ENCODE results near the gene MAGI2.
"Not testable (repeated sequence)": the region's sequence is repeated elsewhere in the genome, so short reads cannot be mapped to it uniquely, and the experiment has no call there.

The MAGI2 gene

DNA sequence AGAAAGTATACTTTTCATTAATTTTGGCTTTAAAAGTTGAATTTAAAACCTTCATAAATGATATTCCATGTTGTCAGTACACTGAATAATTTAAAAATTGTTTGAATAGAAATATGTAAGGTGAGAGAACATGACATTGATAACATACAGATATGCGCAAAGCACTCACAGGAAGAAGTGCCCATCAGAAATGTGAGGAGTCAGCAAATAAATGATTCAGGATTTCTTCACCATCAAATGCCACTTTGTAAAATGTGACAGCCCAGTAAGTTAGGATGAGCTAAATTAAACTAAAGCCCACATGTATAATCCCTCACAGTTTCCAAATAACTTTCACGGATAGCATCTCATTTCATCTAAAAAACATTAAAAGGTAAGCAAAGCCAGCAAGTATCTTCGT, 417.6 kb downstream of the MAGI2 start:
- DNase-seq, result no peak

DNA sequence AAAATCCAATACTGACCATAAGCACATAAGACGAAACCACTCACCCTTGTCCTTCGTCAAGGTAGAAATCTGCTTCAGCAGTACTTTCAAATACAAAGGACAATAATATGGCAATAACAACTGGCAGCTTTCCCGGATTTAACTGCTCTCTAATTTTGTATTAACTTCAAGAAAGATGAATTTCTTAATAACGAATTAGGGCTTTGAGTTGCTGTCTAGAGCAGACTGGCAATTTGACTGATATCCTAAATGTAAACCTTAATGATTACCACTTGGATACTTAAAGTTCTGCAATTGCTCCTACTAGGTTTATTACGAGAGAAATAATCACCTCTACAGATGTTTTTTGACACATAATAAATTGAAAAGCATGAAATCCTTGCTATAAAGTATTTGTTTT, 418.7 kb downstream of the MAGI2 start:
- no peak for DNase-seq

DNA sequence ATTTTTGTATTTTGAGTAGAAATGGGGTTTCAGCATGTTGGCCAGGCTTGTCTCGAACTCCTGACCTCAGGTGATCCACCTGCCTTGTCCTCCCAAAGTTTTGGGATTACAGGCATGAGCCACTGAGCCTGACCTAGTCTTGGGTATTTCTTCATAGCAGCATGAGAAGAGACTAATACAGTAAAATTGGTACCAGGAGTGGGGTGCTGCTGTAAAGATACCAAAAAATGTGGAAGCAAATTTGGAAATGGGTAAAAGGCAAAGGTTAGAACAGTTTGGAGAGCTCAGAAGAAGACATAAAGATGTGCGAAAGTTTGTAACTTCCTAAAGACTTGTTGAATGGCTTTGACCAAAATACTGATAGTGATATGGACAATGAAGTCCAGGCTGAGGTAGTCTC, 433.8 kb downstream of the MAGI2 start:
- DNase-seq, result not testable (repeated sequence)

DNA sequence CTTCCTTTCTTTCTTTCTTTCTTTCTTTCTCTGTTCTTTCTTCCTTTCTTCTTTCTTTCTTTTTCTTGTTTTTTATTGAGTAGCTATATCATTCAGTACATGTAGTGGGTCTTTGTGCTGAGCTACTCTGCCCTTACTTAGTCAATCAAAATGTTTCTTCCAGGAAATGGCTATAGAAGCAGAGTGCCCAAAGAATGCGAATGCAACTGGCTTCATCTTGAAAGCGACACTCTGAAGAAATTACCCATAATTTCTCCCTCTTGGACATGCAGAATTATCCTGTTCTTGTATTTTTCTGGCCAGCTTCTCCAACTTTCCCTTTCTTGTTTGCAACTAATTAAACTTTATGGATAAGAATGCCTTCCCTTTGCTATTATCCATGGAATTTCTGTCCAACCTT, 441.5 kb downstream of the MAGI2 start:
- DNase-seq, result no peak

DNA sequence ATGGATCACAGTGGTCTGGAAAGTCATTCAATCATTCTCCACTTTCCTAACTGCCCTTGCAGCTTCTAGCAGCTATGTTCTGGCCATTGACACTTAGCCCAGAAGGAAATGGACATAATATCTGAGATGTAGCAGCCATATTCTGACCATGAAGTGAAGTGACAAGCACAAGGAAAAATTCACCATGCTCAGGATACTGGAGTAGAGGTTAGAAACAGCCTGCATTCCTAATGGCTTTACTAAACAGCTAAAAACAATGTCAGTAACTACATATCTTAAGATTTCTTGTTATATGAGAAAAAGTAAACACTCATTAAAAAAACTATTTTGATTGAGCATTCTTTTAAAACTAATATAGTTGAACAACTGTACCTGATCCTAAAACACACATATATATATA, 443.8 kb downstream of the MAGI2 start:
- DNase-seq, result no peak

DNA sequence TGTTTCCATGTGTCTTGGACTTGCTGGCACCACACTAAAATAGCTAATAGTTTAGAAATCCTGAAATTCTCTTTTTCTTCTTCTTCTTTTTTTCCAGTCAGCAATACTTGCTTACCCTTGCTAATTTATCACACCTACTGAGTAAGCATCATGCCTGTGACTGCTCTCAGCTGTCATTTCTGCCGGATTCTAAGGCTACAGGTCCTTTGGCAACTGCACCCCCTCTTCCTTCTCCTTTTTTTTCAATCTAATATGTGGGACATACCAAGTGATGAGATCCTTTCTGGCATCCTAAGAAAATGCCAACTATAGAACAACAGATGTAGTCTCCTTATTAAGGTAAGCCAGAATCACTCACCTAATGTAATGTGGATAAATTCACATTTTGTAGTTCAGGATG, 444.7 kb downstream of the MAGI2 start:
- DNase-seq, result no peak

DNA sequence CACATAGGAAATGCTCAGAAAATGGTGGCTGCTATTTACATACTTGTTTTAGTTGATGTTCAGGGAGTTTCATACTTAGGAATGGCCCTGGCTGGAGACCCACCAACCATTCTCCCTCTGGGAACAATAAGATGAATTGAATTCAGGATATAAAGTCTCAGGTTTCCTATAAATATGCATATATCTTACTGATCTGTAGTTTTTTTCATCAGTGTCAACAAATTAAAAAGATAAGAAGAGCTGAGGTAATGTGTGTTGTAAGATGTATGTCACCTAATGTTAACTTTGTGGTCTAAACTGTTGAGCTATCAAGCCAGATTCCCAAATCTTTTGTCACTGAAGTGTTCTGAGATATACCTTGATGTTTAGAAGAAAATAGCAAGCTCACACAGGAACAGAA, 457.5 kb downstream of the MAGI2 start:
- no peak for DNase-seq

DNA sequence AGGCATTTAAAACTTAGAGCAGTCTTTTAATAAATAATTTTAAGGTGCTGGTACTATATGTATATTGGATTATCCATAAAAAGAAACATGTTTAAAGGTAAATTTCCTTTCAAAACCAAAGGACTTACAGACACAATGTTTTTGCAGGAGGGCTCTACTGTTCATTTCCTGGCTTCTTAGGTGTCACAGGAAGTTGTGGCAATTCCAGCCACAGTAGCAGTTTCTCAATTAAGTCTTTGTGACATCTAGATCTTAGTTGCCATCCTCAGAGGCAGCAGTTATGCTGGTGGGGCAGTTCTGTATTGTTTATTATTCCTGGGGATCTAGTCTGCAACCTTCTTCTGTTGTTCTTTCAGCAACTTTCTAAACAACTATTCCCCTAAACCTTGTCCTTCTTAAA, 460.1 kb downstream of the MAGI2 start:
- DNase-seq, result no peak

DNA sequence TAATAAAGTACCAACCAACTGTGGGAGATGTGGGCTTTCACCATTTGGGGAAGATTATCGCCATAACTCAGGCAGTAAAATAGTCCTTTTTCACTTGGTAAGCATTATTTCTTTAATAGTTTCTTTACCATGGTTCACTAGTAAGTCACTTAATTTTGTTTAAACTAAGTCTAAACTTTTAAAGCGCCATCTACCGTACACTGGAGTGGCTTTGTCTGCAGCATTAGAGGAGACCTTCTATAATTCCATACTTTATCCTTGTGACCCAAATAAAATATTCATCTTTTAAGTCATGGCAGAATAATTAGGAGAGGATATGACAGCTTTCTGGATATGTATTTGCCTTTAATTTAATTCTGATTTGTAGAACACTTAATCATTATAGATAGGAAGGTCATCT, 468.0 kb downstream of the MAGI2 start:
- no peak for DNase-seq

DNA sequence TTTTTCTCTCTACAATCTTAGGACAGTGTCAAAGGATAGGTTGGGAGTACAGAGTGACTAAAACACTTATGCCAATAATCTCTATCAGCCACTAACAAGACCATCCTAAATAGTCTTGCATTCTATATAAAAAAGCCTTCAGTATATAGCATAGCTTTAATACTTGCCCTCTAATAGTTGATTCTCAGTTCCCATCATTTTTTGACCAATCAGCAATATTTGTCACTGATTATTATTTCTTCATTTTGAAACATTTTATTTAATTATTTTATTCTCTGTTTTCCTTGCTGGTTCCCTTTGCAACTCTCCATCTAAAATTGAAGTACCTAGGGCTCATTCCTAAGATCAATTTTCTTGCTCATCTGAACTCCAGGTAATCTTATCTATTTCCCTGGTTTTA, 470.0 kb downstream of the MAGI2 start:
- no peak for DNase-seq

DNA sequence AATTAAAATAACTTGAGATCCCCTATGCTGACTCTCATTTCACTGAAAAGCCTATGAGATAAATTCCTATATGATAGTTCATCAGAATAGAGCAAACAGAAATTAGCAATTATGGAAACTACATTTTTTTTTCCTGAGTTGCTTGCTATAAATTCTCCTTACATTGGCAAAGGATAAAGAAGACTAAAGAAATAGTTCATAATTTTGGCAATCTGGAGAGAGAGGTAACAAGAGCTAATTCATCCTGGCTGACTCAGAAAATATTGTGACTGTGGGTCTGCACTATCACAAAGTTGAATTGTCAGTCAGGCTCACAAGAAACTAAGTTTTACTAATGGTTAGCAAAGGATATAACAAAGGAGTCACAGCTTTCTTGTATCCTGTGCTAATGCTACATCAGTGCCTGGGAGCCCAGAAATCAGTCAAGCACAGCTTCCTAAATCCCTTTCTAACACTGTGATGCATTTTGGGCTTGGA, 483.0 kb downstream of the MAGI2 start:
- DNase-seq, result no peak

DNA sequence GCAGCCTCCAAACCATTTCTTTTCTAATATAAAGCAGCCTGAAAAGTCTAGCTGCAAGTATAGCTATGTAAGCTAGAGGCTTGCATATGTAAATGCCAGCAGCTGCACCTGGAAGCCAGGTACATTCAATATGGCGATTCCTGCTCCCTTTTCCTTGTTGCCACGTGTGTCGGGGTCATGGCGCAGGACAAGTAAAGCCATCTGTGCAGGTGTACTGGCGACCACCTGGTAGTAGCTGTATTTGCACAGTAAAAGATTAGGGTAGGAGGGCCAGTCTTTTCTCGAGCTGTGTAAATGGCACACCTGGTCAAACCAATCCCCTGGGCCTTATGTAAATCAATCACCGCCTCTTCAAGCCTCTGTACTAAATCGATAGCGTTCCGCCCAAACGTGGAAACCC, 484.5 kb downstream of the MAGI2 start:
- DNase-seq, result no peak

DNA sequence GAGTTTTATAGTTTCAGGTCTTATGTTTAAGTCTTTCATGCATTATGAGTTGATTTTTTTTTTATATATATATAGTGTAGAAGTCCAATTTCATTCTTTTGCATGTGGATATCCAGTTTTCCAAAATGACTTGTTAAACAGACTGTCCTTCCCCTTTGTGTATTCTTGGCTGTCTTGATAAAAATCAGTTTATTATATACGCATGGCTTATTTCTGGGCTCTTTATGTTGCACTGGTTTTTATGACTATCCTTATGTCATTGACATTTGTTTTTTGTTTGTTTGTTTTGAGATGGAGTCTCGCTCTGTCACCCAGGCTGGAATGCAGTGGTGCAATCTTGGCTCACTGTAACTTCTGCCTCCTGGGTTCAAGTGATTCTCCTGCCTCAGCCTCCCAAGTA, 485.9 kb downstream of the MAGI2 start:
- DNase-seq, result not testable (repeated sequence)

DNA sequence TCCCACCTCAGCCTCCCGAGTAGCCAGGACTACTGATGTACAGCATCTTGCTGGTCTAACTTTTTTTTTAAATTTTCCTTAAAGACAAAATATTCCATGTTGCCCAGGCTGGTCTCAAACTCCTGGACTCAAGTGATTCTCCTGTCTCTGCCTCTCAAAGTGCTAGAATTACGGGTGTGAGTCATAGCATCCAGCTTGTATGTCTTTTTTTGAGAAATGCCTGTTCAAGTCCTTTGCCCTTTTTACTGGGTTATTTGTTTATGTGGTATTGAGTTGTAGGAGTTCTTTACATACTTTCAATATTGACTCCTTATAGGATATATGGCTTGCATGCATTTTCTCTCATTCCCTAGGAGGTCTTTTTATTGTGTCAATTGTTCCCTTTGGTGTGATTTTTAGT, 486.4 kb downstream of the MAGI2 start:
- no peak for DNase-seq

DNA sequence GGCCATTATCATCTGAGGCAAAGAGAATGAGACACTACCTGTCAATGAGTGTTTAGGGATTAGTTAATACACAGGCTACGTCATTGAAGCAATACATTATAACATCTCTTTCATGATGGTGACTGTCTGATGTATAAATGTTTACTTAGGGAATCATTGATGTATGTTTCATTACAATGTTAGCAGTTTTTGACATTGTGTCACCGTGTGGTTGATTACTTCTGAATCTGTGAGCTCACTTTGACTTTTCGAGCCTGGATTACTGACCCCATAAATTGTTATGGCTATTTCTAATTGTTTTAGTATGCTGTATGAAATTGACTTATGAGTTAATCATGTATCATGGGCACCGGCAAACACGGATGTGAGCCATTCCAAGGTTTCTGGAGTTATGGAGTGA, 494.0 kb downstream of the MAGI2 start:
- DNase-seq, result no peak

DNA sequence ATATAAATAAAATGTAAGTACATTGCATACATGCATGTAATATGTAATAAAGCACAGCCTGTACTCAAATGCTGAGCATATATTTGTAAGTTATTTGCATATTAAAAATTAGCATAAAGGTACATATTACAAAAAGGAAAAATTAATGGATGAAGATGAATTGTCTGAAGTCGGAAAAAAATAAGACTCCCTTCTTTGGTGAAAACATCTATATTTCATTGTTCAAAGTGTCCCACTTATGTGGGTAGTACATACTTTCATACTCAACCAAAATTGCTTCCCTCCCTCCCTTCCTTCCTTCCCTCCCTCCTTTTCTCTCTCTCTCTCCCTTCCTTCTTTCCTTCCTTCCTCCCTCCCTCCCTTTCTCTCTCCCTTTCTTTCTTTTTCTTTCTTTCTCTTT, 498.1 kb downstream of the MAGI2 start:
- DNase-seq, result no peak

DNA sequence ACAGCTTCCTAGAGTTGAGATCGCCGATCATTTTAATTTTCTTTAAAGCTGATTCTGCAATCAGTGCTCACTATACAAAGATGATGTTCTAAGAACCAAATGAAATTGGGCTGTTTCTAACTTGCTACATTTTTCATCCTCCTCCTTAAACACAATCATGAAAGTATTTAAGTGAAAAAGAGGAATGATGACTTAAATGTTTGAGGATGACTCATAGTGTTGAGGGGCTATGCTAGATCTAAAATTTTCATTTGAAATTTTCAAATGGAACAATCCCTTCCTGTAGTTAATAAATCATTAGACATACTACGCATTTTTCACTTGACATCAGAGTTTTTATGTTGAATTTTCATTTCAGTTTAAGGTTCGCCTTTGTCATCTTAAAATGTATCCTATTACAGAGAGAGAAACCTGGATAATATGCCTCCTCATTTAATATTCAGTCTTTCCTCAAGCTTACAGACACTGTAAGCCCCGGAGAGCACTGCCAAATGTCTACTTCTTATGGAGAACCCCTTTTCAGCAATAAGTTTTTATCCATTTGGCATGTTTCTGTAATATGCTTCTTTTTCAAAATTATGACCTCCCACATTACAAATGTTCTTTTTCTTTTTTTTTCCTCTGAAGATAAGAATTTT, 499.6 kb downstream of the MAGI2 start:
- DNase-seq, result no peak

DNA sequence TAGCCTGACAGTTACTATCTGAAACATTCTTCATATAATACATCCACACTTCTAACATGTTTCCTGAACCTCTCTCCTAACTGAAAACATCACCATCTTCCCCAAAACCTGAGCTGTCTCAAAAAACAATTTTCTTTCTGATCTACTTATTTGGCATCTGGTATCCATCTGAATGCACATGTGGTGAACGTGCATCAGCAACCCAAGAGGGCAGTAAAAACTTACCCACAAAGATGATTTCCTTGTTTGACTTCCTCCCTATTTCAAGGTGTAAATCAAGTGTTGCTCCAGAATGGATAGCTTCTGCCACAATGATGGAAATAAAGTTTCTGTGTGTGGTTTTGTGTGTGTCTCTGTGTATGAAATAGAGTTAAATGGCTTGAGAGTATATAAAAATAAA, 500.4 kb downstream of the MAGI2 start:
- DNase-seq, result no peak

DNA sequence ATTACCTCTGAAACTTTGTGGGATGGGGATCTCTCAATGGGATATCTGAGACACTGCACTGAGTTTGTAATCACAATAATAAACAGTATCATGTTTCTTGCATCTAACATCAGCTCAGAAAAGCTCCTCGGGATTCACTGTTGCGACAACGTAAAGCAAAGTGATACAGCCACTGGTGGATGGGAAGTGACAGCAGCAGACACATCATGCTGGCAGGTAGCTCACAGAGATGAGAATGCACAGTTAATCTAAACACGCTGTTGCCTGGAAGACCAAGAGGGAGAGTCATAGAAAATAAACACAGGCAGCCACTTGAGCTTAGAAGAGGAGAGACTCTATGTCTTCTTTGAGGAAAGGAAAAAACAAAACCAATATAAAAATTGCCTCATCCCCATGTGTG, 513.8 kb downstream of the MAGI2 start:
- no peak for DNase-seq

DNA sequence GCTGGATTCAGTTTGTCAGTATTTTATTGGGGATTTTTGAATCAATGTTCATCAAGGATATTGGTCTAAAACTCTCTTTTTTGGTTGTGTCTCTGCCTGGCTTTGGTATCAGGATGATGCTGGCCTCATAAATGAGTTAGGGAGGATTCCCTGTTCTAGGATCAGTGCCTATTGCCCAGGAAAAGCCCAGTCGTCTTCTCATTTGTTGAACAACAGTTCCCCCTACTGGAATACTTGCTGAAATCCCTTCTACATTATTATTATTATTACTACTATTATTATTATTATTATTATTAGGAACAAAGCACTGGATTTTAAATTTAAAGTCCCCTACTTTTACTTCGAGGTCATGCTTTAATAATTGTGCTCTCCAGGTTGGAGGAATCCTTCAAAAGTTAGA, 528.9 kb downstream of the MAGI2 start:
- DNase-seq, result no peak

DNA sequence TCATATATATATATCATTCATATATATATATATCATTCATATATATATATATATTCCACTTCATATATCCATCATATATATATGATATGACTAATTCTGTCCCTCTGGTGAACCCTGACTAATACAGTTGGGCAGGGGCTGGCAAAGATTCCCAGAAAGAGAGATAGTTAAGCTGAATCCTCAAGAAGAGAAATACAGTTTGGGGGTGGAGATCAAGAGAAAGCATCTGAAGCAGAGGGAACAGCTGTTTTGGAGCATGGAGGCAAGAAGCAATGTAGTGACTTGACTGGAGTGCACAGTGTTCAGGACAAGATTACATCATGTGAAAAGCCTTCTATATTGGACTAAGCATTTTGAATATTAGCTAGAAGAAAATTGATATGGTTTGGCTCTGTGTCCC, 540.7 kb downstream of the MAGI2 start:
- DNase-seq, result no peak

DNA sequence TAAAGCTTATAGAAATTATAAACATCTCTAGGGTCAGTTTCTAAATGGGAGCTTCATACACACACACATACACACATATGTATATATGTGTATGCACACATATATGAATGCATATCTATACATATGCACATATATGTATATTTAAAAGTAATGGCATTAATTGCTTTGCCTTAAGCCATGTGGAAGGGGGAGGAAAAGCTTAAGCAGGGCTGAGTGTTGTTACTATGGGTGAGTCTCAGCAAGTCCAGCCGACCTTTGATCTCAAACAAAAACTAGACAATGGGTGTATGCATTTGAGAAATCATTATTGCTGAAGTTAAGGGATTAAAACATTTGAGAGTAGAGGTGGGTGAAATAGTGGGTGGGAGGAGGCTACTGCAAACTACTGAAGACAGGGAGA, 546.7 kb downstream of the MAGI2 start:
- no peak for DNase-seq

DNA sequence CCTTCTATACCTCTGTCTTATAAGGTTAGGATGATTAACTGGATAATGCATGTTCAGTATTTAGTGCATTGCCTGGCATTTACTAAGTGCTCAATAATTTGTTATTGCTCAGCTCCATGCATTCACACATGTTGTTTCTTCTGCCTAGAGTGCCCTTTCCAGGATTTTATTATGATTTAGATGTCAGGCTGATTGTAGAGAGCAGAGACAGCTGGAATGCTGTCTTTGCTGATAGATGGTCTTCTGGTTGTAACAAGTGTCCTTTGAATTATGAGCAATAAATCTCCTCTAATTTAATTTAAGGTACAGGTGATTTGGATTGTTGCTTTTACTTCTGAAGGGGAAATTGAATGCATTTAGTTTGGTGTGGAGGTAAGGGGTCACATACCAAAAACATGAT, 548.0 kb downstream of the MAGI2 start:
- DNase-seq, result no peak

DNA sequence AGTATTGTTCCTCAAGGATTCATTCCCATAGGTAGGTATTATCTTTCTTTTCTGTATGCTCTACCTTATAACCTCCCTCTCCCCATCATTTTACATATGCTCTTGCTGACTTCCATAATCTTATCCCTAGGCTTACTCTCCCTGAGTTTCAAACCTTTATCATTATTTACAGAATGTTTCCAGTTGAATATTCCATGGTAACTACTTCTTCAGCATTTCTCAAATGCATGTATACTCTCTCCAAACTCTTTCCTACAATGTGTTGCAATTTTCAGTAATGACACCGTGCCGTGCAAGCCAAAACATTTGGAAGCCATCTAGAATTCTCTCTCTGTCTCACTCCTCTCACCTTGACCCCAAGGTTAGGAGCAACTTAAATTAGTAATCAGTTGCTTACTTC, 548.5 kb downstream of the MAGI2 start:
- no peak for DNase-seq

DNA sequence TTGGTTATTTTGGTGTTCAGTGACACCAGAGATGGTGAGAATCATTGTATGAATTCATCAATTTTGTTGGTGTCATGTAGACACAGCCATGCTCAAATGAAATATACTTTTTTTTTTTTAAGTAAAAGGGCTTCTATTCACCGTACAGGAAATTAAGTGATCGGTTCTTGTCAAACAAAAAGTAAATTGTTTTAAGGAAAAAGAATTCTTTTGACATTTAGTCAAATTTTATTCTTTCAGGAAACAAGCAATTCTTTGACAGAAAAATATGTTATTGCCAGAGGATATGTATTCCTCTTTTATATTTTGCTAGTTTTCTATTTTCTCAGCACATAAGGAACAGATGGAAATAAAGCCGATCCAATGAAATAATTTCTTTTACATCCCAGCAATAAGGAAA, 551.9 kb downstream of the MAGI2 start:
- DNase-seq, result no peak

DNA sequence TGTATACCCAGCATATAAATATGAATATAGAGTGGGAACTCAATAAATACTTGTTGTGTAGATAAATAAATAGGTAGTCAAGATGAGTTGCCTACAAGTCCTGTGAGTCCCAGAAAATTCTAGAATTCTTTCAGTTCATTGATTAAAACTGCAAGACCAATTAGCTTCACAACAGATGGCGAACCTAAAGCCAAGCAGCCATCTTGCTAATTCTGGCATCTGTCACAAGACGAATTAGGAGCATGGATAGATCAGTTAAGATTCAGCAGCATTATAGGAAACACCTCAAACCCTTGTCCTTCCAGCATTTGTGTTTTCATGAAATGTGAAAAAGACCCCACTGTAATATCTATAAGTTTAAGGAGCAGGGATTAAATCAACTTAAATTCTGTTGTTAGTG, 552.7 kb downstream of the MAGI2 start:
- DNase-seq, result no peak
